ENCODE results near the gene INTS11. TPM values are rescaled to one million over a fixed set of nuclear protein-coding genes. Genes with fewer than 3 reads are reported as not detected.
"Not testable (repeated sequence)": the region's sequence is repeated elsewhere in the genome, so short reads cannot be mapped to it uniquely, and the experiment has no call there.

INTS11 gene
- total RNA-seq, 3 donors from 2014 or later, result 89.9 to 127 (median 95.5) TPM

GRCh38 chr1:1318777-1319645, 5.4 kb downstream of the INTS11 start:
- Histone ChIP-seq H3K4me3 (no peak overlapping the region), H3K4me1 (ENCODE audit: low read depth) (peaks cover 10% of the 10 kb centered on the region), H3K9me3 (no peaks in the 10 kb centered on the region), H3K36me3 (ENCODE audit: low read depth) (no peaks in the 10 kb centered on the region)
- no peak for TF ChIP-seq CTCF (IDR thresholded peaks at IDR 0.05)
- no peak for ATAC-seq
- intact Hi-C loops (cut with DNase I, micrococcal nuclease), result no loop called here
- no peak for DNase-seq

GRCh38 chr1:1318131-1318652, 6.3 kb downstream of the INTS11 start:
- Histone ChIP-seq H3K36me3 (ENCODE audit: low read depth) (peaks cover 4% of the 10 kb centered on the region), H3K4me3 (no peak overlapping the region), H3K4me1 (ENCODE audit: low read depth) (peaks cover 6% of the 10 kb centered on the region), H3K9me3 (no peaks in the 10 kb centered on the region)
- no peak for TF ChIP-seq CTCF (IDR thresholded peaks at IDR 0.05)
- peak; percentile 88 for ATAC-seq
- intact Hi-C loops (cut with DNase I, micrococcal nuclease), result no loop called here
- peak in 2 of 3 donors; percentile 67 to 70 for DNase-seq

- Histone ChIP-seq H3K4me3 (no peak overlapping the region), H3K36me3 (ENCODE audit: low read depth) (peaks cover 10% of the 10 kb centered on the region), H3K4me1 (ENCODE audit: low read depth) (no peaks in the 10 kb centered on the region), H3K9me3 (no peaks in the 10 kb centered on the region)
- no peak for ATAC-seq
- intact Hi-C loops (cut with DNase I, micrococcal nuclease), result no loop called here
- no peak for DNase-seq
- TF ChIP-seq CTCF (IDR thresholded peaks at IDR 0.05), result no peak
These were observed 7.0 kb downstream of the INTS11 start for GRCh38 chr1:1317420-1317819.

GRCh38 chr1:1316199-1316598, 8.3 kb downstream of the INTS11 start:
- H3K36me3 ChIP-seq (ENCODE audit: low read depth); intact Hi-C loops (cut with DNase I, micrococcal nuclease); H3K4me1 ChIP-seq (ENCODE audit: low read depth); ATAC-seq; H3K4me3 ChIP-seq; H3K9me3 ChIP-seq; DNase-seq: not testable (repeated sequence)

- H3K9me3 ChIP-seq, result no peaks in the 10 kb centered on the region
- no peaks in the 10 kb centered on the region for H3K4me1 ChIP-seq (ENCODE audit: low read depth)
- no peak overlapping the region for H3K4me3 ChIP-seq
- DNase-seq, result no peak
- no peak for TF ChIP-seq CTCF (IDR thresholded peaks at IDR 0.05)
- H3K36me3 ChIP-seq (ENCODE audit: low read depth), result peaks cover 10% of the 10 kb centered on the region
- no peak for ATAC-seq
- intact Hi-C loops (cut with DNase I, micrococcal nuclease), result no loop called here
These were observed 9.0 kb downstream of the INTS11 start for GRCh38 chr1:1315435-1315954.

- DNase-seq, result no peak
- H3K4me3 ChIP-seq, result no peak overlapping the region
- H3K9me3 ChIP-seq, result no peaks in the 10 kb centered on the region
- intact Hi-C loops (cut with DNase I, micrococcal nuclease), result no loop called here
- no peak for TF ChIP-seq CTCF (IDR thresholded peaks at IDR 0.05)
- peaks cover 10% of the 10 kb centered on the region for H3K36me3 ChIP-seq (ENCODE audit: low read depth)
- ATAC-seq, result no peak
- H3K4me1 ChIP-seq (ENCODE audit: low read depth), result peaks cover 2% of the 10 kb centered on the region
These were observed 9.7 kb downstream of the INTS11 start for GRCh38 chr1:1314678-1315335.
